HepG2 (cell line): Measurements from ENCODE around the gene ABHD6. TPM values are rescaled to one million over a fixed set of nuclear protein-coding genes. Genes with fewer than 3 reads are reported as not detected.

Source experiments
- ERF ChIP-seq: IDR thresholded peaks from 2 replicates; pipeline ENCODE4 v1.6.1; 2018; ENCODE audit warnings: missing biosample characterization, missing genetic modification reagents
- KLF6 ChIP-seq: IDR thresholded peaks from 2 replicates; pipeline ENCODE4 v1.8.0; 2016; ENCODE audit warnings: missing biosample characterization, missing genetic modification reagents
- MYC ChIP-seq: sonication (generic); formaldehyde crosslinking; IDR thresholded peaks from 2 replicates; pipeline ENCODE4 v1.9.0; 2021; ENCODE audit warnings: missing genetic modification reagents, borderline replicate concordance
- RXRA ChIP-seq: sonication (generic); formaldehyde crosslinking; IDR thresholded peaks from 2 replicates; pipeline ENCODE4 v1.5.1; 2020; ENCODE audit warnings: missing genetic modification reagents
- SPEN ChIP-seq: sonication (generic); formaldehyde crosslinking; IDR thresholded peaks from 2 replicates; pipeline ENCODE4 v1.5.1; 2020; ENCODE audit warnings: low read depth, mild to moderate bottlenecking, missing genetic modification reagents
- SRSF4 ChIP-seq: fragments of 200-400 bp; formaldehyde crosslinking; IDR thresholded peaks from one replicate; pipeline ENCODE4 v1.6.1; 2018; ENCODE audit warnings: mild to moderate bottlenecking, low read depth, low read length, moderate library complexity; ENCODE audit not compliant: poor library complexity, severe bottlenecking
- ZBTB38 ChIP-seq: sonication (generic); formaldehyde crosslinking; IDR thresholded peaks from 2 replicates; pipeline ENCODE4 v1.5.1; 2020; ENCODE audit warnings: mild to moderate bottlenecking, missing genetic modification reagents
- ZNF589 ChIP-seq: sonication (generic); formaldehyde crosslinking; conservative IDR thresholded peaks from 2 replicates; pipeline ENCODE4 v1.8.0; 2022; ENCODE audit warnings: mild to moderate bottlenecking, moderate library complexity, missing genetic modification reagents
- ZNF75D ChIP-seq: sonication (generic); formaldehyde crosslinking; IDR thresholded peaks from 2 replicates; pipeline ENCODE4 v1.8.1; 2023; ENCODE audit warnings: missing genetic modification reagents, mild to moderate bottlenecking, borderline replicate concordance
- polyA plus RNA-seq, 8 experiments: library from polyadenylated mRNA; depleted of rRNA in 3 of 8; stranded (reverse) in 7 of 8; unstranded in 1 of 8; fragments of >200 nt; fragmentation: Illumina TruSeq in 4 of 8; extraction: Trizol in 4 of 8; gene quantifications; 2 replicates each; pipeline versions ENCODE4 v1.2.1 to v1.2.3, GENCODE V29; 2011 to 2016; ENCODE audit warnings: low read depth in 4 of 8, missing spikeins in 1 of 8, mixed read lengths in 1 of 8; ENCODE audit not compliant: insufficient read depth in 1 of 8
- total RNA-seq, 5 experiments: library from RNA; depleted of rRNA; stranded (reverse); fragments of >200 nt; fragmentation: Illumina TruSeq; extraction: Trizol; gene quantifications; 2 replicates each; pipeline ENCODE4 v1.2.3, GENCODE V29; 2016; ENCODE audit warnings: low read depth in 1 of 5
- TF ChIP-seq, protein P1 (sequence below): sonication (generic); formaldehyde crosslinking; IDR thresholded peaks from 2 replicates; pipeline ENCODE4 v1.8.0; 2023; ENCODE audit warnings: mild to moderate bottlenecking, missing genetic modification reagents
- TF ChIP-seq, protein P2 (sequence below): sonication (generic); formaldehyde crosslinking; IDR thresholded peaks from 2 replicates; pipeline ENCODE4 v1.4.0; 2020; ENCODE audit warnings: missing genetic modification reagents; ENCODE audit errors: not compliant biosample characterization
- TF ChIP-seq, protein P3 (sequence below): IDR thresholded peaks from 2 replicates; pipeline ENCODE4 v1.4.0; 2020; ENCODE audit warnings: mild to moderate bottlenecking, missing genetic modification reagents
- TF ChIP-seq, protein P4 (sequence below): sonication (generic); formaldehyde crosslinking; IDR thresholded peaks from 2 replicates; pipeline ENCODE4 v1.5.1; 2020; ENCODE audit warnings: missing genetic modification reagents, mild to moderate bottlenecking, borderline replicate concordance
- TF ChIP-seq, protein P5 (sequence below): sonication (generic); formaldehyde crosslinking; IDR thresholded peaks from 2 replicates; pipeline ENCODE4 v1.4.0; 2020; ENCODE audit warnings: missing genetic modification reagents, borderline replicate concordance
- TF ChIP-seq, protein P6 (sequence below): sonication (generic); formaldehyde crosslinking; conservative IDR thresholded peaks from 2 replicates; pipeline ENCODE4 v1.5.0; 2020; ENCODE audit warnings: missing genetic modification reagents

Gene ABHD6
- total and polyA plus RNA-seq, 2 of the 13 experiments (the other 11 are each of a cell fraction or from before 2014, with no cell fraction given) = 9.0 to 17.2 TPM

DNA sequence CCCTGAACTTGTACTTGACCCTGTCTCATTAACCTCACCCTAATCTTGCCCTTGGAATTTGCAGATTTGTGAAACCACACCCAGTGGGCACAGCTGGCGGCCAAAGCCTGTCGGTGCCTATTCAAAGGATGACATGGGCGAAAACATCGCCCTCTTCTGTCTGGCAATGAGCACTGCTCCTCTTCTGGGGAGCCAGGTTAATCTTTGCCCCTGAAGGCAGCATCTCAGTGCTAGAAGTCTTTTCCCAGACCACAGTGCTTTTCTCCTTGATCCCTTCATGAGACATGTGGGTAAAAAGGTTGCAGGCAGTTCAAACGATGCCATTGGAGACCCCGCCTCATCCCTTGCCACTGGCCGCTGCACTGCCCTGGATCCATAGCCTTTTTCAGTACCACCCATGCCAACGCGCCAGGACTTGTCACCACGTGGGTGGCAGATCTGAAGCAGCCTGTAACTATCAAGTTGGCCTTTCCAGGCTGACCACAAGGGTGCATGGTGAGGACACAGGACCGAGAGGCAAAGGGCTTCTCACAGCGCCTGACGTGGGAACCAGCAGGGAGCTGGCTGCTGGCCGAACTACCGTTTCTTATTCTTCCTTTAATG lies 20.3 kb upstream of the ABHD6 start (continued):
- TF ChIP-seq, protein P1, sequence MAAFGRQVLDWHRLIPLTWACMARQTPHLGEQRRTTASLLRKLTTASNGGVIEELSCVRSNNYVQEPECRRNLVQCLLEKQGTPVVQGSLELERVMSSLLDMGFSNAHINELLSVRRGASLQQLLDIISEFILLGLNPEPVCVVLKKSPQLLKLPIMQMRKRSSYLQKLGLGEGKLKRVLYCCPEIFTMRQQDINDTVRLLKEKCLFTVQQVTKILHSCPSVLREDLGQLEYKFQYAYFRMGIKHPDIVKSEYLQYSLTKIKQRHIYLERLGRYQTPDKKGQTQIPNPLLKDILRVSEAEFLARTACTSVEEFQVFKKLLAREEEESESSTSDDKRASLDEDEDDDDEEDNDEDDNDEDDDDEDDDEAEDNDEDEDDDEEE (CRISPR knock-in tag) = no peak
- TF ChIP-seq KLF6 (CRISPR knock-in tag) (no peak), ZBTB38 (CRISPR knock-in tag) (peak; percentile 83), ZNF589 (CRISPR knock-in tag) (0 out of 2 replicates have a peak, but pooled peaks have one; percentile 32), ERF (peak; percentile 73; the same call in 1 of the 2 replicates), SPEN (CRISPR knock-in tag) (peak; percentile 68; the same call in 1 of the 2 replicates), ZNF75D (CRISPR knock-in tag) (no peak), SRSF4 (no peak), RXRA (CRISPR knock-in tag) (peak; percentile 75), MYC (CRISPR knock-in tag) (peak; percentile 92)
- TF ChIP-seq, protein P2, sequence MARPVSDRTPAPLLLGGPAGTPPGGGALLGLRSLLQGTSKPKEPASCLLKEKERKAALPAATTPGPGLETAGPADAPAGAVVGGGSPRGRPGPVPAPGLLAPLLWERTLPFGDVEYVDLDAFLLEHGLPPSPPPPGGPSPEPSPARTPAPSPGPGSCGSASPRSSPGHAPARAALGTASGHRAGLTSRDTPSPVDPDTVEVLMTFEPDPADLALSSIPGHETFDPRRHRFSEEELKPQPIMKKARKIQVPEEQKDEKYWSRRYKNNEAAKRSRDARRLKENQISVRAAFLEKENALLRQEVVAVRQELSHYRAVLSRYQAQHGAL = peak; percentile 78
- TF ChIP-seq, protein P3, sequence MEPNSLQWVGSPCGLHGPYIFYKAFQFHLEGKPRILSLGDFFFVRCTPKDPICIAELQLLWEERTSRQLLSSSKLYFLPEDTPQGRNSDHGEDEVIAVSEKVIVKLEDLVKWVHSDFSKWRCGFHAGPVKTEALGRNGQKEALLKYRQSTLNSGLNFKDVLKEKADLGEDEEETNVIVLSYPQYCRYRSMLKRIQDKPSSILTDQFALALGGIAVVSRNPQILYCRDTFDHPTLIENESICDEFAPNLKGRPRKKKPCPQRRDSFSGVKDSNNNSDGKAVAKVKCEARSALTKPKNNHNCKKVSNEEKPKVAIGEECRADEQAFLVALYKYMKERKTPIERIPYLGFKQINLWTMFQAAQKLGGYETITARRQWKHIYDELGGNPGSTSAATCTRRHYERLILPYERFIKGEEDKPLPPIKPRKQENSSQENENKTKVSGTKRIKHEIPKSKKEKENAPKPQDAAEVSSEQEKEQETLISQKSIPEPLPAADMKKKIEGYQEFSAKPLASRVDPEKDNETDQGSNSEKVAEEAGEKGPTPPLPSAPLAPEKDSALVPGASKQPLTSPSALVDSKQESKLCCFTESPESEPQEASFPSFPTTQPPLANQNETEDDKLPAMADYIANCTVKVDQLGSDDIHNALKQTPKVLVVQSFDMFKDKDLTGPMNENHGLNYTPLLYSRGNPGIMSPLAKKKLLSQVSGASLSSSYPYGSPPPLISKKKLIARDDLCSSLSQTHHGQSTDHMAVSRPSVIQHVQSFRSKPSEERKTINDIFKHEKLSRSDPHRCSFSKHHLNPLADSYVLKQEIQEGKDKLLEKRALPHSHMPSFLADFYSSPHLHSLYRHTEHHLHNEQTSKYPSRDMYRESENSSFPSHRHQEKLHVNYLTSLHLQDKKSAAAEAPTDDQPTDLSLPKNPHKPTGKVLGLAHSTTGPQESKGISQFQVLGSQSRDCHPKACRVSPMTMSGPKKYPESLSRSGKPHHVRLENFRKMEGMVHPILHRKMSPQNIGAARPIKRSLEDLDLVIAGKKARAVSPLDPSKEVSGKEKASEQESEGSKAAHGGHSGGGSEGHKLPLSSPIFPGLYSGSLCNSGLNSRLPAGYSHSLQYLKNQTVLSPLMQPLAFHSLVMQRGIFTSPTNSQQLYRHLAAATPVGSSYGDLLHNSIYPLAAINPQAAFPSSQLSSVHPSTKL (CRISPR knock-in tag) = peak; percentile 69
- TF ChIP-seq, protein P4, sequence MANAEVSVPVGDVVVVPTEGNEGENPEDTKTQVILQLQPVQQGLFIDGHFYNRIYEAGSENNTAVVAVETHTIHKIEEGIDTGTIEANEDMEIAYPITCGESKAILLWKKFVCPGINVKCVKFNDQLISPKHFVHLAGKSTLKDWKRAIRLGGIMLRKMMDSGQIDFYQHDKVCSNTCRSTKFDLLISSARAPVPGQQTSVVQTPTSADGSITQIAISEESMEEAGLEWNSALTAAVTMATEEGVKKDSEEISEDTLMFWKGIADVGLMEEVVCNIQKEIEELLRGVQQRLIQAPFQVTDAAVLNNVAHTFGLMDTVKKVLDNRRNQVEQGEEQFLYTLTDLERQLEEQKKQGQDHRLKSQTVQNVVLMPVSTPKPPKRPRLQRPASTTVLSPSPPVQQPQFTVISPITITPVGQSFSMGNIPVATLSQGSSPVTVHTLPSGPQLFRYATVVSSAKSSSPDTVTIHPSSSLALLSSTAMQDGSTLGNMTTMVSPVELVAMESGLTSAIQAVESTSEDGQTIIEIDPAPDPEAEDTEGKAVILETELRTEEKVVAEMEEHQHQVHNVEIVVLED (CRISPR knock-in tag) = no peak; the same call in 1 of the 2 replicates
- TF ChIP-seq, protein P5, sequence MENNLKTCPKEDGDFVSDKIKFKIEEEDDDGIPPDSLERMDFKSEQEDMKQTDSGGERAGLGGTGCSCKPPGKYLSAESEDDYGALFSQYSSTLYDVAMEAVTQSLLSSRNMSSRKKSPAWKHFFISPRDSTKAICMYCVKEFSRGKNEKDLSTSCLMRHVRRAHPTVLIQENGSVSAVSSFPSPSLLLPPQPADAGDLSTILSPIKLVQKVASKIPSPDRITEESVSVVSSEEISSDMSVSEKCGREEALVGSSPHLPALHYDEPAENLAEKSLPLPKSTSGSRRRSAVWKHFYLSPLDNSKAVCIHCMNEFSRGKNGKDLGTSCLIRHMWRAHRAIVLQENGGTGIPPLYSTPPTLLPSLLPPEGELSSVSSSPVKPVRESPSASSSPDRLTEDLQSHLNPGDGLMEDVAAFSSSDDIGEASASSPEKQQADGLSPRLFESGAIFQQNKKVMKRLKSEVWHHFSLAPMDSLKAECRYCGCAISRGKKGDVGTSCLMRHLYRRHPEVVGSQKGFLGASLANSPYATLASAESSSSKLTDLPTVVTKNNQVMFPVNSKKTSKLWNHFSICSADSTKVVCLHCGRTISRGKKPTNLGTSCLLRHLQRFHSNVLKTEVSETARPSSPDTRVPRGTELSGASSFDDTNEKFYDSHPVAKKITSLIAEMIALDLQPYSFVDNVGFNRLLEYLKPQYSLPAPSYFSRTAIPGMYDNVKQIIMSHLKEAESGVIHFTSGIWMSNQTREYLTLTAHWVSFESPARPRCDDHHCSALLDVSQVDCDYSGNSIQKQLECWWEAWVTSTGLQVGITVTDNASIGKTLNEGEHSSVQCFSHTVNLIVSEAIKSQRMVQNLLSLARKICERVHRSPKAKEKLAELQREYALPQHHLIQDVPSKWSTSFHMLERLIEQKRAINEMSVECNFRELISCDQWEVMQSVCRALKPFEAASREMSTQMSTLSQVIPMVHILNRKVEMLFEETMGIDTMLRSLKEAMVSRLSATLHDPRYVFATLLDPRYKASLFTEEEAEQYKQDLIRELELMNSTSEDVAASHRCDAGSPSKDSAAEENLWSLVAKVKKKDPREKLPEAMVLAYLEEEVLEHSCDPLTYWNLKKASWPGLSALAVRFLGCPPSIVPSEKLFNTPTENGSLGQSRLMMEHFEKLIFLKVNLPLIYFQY (CRISPR knock-in tag) = no peak
- TF ChIP-seq, protein P6, sequence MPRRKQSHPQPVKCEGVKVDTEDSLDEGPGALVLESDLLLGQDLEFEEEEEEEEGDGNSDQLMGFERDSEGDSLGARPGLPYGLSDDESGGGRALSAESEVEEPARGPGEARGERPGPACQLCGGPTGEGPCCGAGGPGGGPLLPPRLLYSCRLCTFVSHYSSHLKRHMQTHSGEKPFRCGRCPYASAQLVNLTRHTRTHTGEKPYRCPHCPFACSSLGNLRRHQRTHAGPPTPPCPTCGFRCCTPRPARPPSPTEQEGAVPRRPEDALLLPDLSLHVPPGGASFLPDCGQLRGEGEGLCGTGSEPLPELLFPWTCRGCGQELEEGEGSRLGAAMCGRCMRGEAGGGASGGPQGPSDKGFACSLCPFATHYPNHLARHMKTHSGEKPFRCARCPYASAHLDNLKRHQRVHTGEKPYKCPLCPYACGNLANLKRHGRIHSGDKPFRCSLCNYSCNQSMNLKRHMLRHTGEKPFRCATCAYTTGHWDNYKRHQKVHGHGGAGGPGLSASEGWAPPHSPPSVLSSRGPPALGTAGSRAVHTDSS (CRISPR knock-in tag) = peak; percentile 85; the same call in 1 of the 2 replicates
